SJCRH30 (cell line): ENCODE data around the gene MTRR. TPM values are rescaled to one million over a fixed set of nuclear protein-coding genes. Genes with fewer than 3 reads are reported as not detected.

Source experiments
- DNase-seq, 2 experiments: peaks; one replicate each; pipeline ENCODE4 v3.0.0-alpha.2; 2015 to 2020
- H3K27ac ChIP-seq: fragments of 250-450 bp; sonication (Bioruptor Pico); 2 replicates; pipeline ENCODE4 v1.5.1; 2020; ENCODE audit warnings: mild to moderate bottlenecking, moderate library complexity
- H3K27me3 ChIP-seq: fragments of 250-450 bp; sonication (Bioruptor Pico); 2 replicates; pipeline ENCODE4 v1.5.1; 2020; ENCODE audit warnings: mild to moderate bottlenecking, moderate library complexity
- H3K36me3 ChIP-seq: fragments of 250-450 bp; sonication (Bioruptor Pico); 2 replicates; pipeline ENCODE4 v1.5.1; 2020; ENCODE audit warnings: mild to moderate bottlenecking, moderate library complexity
- H3K4me1 ChIP-seq: fragments of 250-450 bp; sonication (Bioruptor Pico); 2 replicates; pipeline ENCODE4 v1.5.1; 2020; ENCODE audit warnings: mild to moderate bottlenecking, moderate library complexity
- H3K4me3 ChIP-seq: fragments of 250-450 bp; sonication (Bioruptor Pico); 2 replicates; pipeline ENCODE4 v1.5.1; 2020; ENCODE audit warnings: mild to moderate bottlenecking, moderate library complexity
- H3K9me3 ChIP-seq: fragments of 250-450 bp; sonication (Bioruptor Pico); replicated peaks from 2 replicates; pipeline ENCODE4 v1.5.1; 2020; ENCODE audit warnings: mild to moderate bottlenecking, moderate library complexity
- total RNA-seq: library from RNA; depleted of rRNA; stranded (reverse); fragments of >200 nt; shearing (Covaris generic); gene quantifications from 2 replicates; pipeline ENCODE4 v1.2.3, GENCODE V29; 2014

The MTRR gene
- total RNA-seq, 1 experiment from 2014 or later: 31.7 TPM

- Histone ChIP-seq H3K27me3 (no peaks in the 10 kb centered on the region), H3K4me1 (0 out of 2 replicates have a peak, but pooled peaks cover 2% of the 10 kb centered on the region), H3K36me3 (peaks cover 12% of the 10 kb centered on the region), H3K9me3 (no peaks in the 10 kb centered on the region), H3K27ac (no peak overlapping the region), H3K4me3 (no peak overlapping the region)
- DNase-seq: no peak
Observed at GRCh38 chr5:7872517-7873130, 3.7 kb downstream of the MTRR start.

GRCh38 chr5:7873216-7873615 lies 4.3 kb downstream of the MTRR start:
- DNase-seq: no peak
- Histone ChIP-seq H3K36me3 (peaks cover 12% of the 10 kb centered on the region), H3K4me3 (no peak overlapping the region), H3K4me1 (0 out of 2 replicates have a peak, but pooled peaks cover 2% of the 10 kb centered on the region), H3K27ac (no peak overlapping the region), H3K9me3 (no peaks in the 10 kb centered on the region), H3K27me3 (no peaks in the 10 kb centered on the region)

GRCh38 chr5:7874639-7875038 lies 5.7 kb downstream of the MTRR start:
- Histone ChIP-seq H3K36me3 (peaks cover 16% of the 10 kb centered on the region), H3K27me3 (no peaks in the 10 kb centered on the region), H3K4me3 (no peak overlapping the region), H3K27ac (no peak overlapping the region), H3K4me1 (0 out of 2 replicates have a peak, but pooled peaks cover 2% of the 10 kb centered on the region), H3K9me3 (no peaks in the 10 kb centered on the region)
- no peak for DNase-seq

- Histone ChIP-seq H3K9me3 (no peaks in the 10 kb centered on the region), H3K27ac (no peak overlapping the region), H3K4me1 (no peaks in the 10 kb centered on the region), H3K4me3 (no peak overlapping the region), H3K36me3 (peaks cover 16% of the 10 kb centered on the region), H3K27me3 (no peaks in the 10 kb centered on the region)
- no peak for DNase-seq
Observed at GRCh38 chr5:7875151-7875550, 6.2 kb downstream of the MTRR start.

GRCh38 chr5:7876867-7877266 lies 7.9 kb downstream of the MTRR start:
- H3K4me1 ChIP-seq: no peaks in the 10 kb centered on the region

GRCh38 chr5:7877851-7878250 lies 8.9 kb downstream of the MTRR start:
- Histone ChIP-seq H3K4me1 (no peaks in the 10 kb centered on the region), H3K36me3 (peaks cover 16% of the 10 kb centered on the region), H3K27ac (no peak overlapping the region), H3K27me3 (no peaks in the 10 kb centered on the region), H3K4me3 (no peak overlapping the region), H3K9me3 (no peaks in the 10 kb centered on the region)
- no peak for DNase-seq

More at GRCh38 chr5:7876867-7877266, 7.9 kb downstream of the MTRR start:
- no peak for DNase-seq
- Histone ChIP-seq H3K27me3 (no peaks in the 10 kb centered on the region), H3K4me3 (no peak overlapping the region), H3K27ac (no peak overlapping the region), H3K9me3 (no peaks in the 10 kb centered on the region), H3K36me3 (peaks cover 16% of the 10 kb centered on the region)

GRCh38 chr5:7878381-7878873 lies 9.5 kb downstream of the MTRR start:
- Histone ChIP-seq H3K27me3 (no peaks in the 10 kb centered on the region), H3K9me3 (no peaks in the 10 kb centered on the region), H3K4me1 (no peaks in the 10 kb centered on the region), H3K27ac (no peak overlapping the region), H3K36me3 (peaks cover 16% of the 10 kb centered on the region), H3K4me3 (no peak overlapping the region)
- no peak for DNase-seq

- no peak overlapping the region for H3K27ac ChIP-seq
- no peaks in the 10 kb centered on the region for H3K9me3 ChIP-seq
- peaks cover 13% of the 10 kb centered on the region for H3K36me3 ChIP-seq
- no peak for DNase-seq
- no peaks in the 10 kb centered on the region for H3K4me1 ChIP-seq
- H3K27me3 ChIP-seq: no peaks in the 10 kb centered on the region
- no peak overlapping the region for H3K4me3 ChIP-seq
Observed at GRCh38 chr5:7881091-7881490, 12.1 kb downstream of the MTRR start.

GRCh38 chr5:7881816-7882215 lies 12.9 kb downstream of the MTRR start:
- no peak overlapping the region for H3K27ac ChIP-seq
- H3K9me3 ChIP-seq: no peaks in the 10 kb centered on the region
- no peaks in the 10 kb centered on the region for H3K4me1 ChIP-seq
- no peak for DNase-seq
- no peaks in the 10 kb centered on the region for H3K27me3 ChIP-seq
- peaks cover 11% of the 10 kb centered on the region; the same call in 1 of the 2 replicates for H3K36me3 ChIP-seq
- no peak overlapping the region for H3K4me3 ChIP-seq

GRCh38 chr5:7882926-7883325 lies 14.0 kb downstream of the MTRR start:
- no peak for DNase-seq
- Histone ChIP-seq H3K36me3 (peaks cover 11% of the 10 kb centered on the region; the same call in 1 of the 2 replicates), H3K9me3 (no peaks in the 10 kb centered on the region), H3K4me3 (no peak overlapping the region), H3K4me1 (no peaks in the 10 kb centered on the region), H3K27ac (no peak overlapping the region), H3K27me3 (no peaks in the 10 kb centered on the region)

- H3K4me1 ChIP-seq: no peaks in the 10 kb centered on the region
- no peaks in the 10 kb centered on the region for H3K9me3 ChIP-seq
- DNase-seq: no peak
- no peaks in the 10 kb centered on the region for H3K27me3 ChIP-seq
- H3K36me3 ChIP-seq: peaks cover 12% of the 10 kb centered on the region; the same call in 1 of the 2 replicates
- no peak overlapping the region for H3K27ac ChIP-seq
- H3K4me3 ChIP-seq: no peak overlapping the region
Observed at GRCh38 chr5:7884491-7885267, 15.7 kb downstream of the MTRR start.

- peak in 1 of 2 experiments; percentile 34 for DNase-seq
- Histone ChIP-seq H3K4me1 (no peaks in the 10 kb centered on the region), H3K36me3 (peaks cover 12% of the 10 kb centered on the region; the same call in 1 of the 2 replicates), H3K27me3 (no peaks in the 10 kb centered on the region), H3K9me3 (no peaks in the 10 kb centered on the region), H3K27ac (no peak overlapping the region), H3K4me3 (no peak overlapping the region)
Observed at GRCh38 chr5:7886849-7887475, 18.0 kb downstream of the MTRR start.

GRCh38 chr5:7888901-7889300 lies 20.0 kb downstream of the MTRR start:
- Histone ChIP-seq H3K4me3 (no peak overlapping the region), H3K27ac (no peak overlapping the region), H3K4me1 (no peaks in the 10 kb centered on the region), H3K36me3 (peaks cover 12% of the 10 kb centered on the region; the same call in 1 of the 2 replicates), H3K9me3 (no peaks in the 10 kb centered on the region), H3K27me3 (no peaks in the 10 kb centered on the region)
- DNase-seq: no peak

- Histone ChIP-seq H3K27me3 (no peaks in the 10 kb centered on the region), H3K36me3 (peaks cover 9% of the 10 kb centered on the region)
Observed at GRCh38 chr5:7894439-7894838, 25.5 kb downstream of the MTRR start.

GRCh38 chr5:7894860-7895259 lies 25.9 kb downstream of the MTRR start:
- no peak for DNase-seq
- peaks cover 12% of the 10 kb centered on the region for H3K36me3 ChIP-seq
- no peaks in the 10 kb centered on the region for H3K9me3 ChIP-seq
- H3K4me1 ChIP-seq: no peaks in the 10 kb centered on the region
- no peak overlapping the region for H3K4me3 ChIP-seq
- no peak overlapping the region for H3K27ac ChIP-seq
- H3K27me3 ChIP-seq: no peaks in the 10 kb centered on the region

More at GRCh38 chr5:7894439-7894838, 25.5 kb downstream of the MTRR start:
- Histone ChIP-seq H3K9me3 (no peaks in the 10 kb centered on the region), H3K4me1 (no peaks in the 10 kb centered on the region), H3K27ac (no peak overlapping the region), H3K4me3 (no peak overlapping the region)
- no peak for DNase-seq
